Activated gamma-delta T cell (primary cell): ENCODE measurements around the gene ROR1.
"Not testable (repeated sequence)": the region's sequence is repeated elsewhere in the genome, so short reads cannot be mapped to it uniquely, and the experiment has no call there.

ENCODE experiments used
- DNase-seq: peaks from one replicate; lab custom pipeline; 2025; lab: John Stamatoyannopoulos, UW

ROR1 gene

DNA sequence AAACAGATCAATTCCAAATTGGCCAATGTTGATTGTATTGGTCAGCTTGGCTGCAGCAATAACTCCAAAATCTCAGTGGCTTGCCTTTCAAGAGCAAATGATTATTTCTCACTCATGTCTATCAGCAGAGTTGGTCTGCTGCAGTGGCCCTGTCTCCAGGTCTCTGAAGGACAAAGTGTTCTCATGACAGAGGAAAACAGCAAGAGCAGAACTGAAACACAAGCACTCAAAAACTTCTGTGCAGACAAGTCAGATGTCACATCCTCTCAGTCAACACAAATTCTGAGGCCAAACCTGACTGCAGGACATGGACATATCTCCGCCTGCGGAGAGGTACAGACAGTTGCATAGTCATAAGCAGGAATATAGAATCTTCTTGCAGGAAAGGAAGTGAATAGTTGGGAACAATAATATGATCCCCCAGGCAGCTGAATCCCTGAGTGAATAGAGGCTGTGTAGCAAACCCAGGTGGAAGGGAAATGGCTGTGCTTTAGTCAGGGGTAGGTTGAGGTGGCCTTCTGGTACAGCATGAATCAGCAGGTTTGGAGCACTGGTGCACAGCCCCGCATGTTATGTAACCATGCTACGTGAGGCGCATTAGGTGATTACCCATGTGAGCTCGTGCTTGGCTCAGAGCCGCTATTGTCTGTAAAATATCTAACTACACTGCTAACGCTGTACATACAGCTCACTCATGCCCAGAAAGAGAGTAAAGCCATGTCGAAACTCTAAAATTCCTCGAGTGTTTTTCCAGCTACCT is 412.5 kb downstream of the ROR1 start:
- no peak for DNase-seq

GRCh38 chr1:64186898-64187280 is 413.1 kb downstream of the ROR1 start:
- no peak for DNase-seq

- no peak for DNase-seq
These were observed 413.8 kb downstream of the ROR1 start for GRCh38 chr1:64187646-64188045.

- no peak for DNase-seq
These were observed 418.5 kb downstream of the ROR1 start for GRCh38 chr1:64192290-64192689.

DNA sequence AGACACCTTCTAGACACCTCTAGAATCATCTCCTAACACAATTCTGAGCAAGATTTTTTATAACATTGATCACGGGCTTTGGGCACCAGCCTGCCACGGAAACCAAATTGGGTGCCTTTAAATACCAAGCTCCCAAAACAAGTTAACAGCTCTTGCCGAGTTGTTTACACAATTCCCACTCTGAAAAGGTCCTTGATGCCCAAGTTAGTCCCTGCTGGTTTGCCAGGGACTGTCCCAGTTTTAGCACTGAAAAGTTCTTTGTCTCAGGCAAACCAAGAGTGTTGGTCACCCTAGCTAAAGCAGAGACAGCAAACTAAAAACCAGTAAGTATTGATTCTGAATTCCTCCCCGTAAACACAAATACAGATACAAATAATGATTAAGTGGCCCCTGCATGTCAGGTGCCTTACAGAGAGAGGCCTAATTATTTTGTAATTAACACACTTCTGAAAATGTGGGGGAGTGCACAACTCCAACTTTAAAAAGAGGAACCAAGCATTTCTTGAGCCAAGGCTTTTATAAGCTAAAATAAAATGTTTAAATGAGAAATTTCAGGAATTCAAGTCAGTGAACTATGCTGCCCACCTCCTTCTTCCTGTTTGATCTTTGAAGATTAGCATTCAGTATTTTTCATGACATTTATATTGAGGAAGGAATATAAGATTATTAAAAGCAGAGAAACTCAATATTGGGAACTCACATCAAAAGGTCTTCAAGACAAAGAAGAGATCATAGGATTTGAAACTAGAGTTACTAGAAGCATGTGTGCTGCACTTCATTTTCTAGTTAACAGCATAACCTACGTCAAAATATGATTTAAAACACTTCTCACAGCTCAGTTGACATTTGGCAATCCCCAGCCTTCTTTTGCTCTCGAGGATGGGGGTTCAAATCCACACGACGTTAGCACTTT is 420.6 kb downstream of the ROR1 start:
- no peak for DNase-seq

DNA sequence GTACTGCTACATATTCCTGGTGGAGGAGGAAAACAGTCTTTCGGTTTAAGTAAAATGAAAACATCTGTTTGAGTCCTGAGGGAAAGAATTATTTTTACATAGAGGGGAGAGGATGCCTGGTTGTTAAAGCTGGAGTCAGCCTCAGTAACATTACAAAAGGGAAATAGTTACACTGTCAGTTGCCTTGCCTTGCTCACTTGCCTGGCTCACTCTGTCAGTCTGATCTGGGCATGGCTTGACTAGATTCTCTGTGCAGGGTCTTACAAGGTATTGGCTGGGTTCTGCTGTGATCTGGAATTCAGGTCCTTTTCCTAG is 421.2 kb downstream of the ROR1 start:
- no peak for DNase-seq

DNA sequence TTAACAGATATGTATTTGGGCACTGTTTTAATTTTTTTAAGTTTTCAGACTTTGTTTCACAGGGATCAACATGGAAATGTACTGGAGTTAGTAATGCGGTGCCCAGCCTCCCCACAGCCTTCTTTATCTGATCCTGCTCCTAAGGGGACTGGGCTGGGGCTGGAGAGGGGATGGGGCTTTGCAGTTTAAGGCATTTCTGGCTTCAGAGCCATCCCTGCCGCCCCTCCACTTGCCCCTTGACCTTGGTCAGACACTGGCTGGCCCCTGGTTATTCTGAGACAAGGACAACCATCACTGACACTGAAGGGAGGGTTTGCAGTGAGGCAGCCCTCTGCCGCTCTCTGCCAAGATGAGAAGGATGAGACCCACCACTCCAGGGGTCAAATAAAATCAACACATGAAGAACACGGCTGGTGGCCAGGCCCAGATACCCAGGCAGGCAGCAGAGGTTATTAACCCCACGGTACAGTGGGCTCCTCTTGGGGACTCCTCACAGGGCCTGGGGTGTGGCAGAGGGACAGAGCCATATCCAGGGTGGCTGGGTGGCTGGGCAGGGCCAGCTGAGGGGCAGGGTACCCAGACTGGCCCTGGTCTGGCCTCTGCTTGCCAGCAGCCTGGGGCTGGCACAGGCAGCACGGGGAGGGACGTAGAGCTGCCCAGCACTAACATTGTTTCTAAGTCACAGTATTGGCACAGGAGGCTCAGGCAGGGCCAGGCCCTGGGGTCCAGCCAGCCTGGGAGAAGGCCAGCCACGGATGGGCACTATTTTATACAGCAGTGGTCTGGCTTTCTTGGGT is 422.5 kb downstream of the ROR1 start:
- DNase-seq = no peak

GRCh38 chr1:64197076-64197475 is 423.3 kb downstream of the ROR1 start:
- no peak for DNase-seq

GRCh38 chr1:64199154-64199553 is 425.3 kb downstream of the ROR1 start:
- DNase-seq = no peak

GRCh38 chr1:64200064-64200463 is 426.2 kb downstream of the ROR1 start:
- no peak for DNase-seq

DNA sequence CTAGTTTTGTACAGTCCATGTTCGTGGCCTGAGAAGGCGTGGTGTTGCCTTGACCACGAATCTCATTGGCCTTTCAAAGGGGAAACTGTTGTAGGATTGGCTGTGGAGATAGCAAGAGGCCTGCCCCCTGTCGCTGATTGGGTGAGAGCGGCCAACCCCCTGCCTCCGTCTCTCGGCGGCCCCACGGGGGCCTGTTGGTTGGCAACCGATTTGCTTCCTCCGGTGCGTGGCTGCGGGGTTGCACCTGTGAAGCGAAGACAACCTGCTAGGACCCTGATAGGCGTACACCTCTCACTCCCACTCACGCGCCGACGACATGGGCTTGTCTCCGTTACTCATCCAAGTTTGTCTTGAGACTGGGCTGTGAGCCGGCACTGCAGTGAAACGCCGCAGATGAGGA is 429.6 kb downstream of the ROR1 start, which contains the start of gene UBE2U:
Gene UBE2U (plus strand): TSS at position 204 of the 400 bp plus-strand sequence. CDS start 428 bp downstream, outside the sequence.
- no peak for DNase-seq

DNA sequence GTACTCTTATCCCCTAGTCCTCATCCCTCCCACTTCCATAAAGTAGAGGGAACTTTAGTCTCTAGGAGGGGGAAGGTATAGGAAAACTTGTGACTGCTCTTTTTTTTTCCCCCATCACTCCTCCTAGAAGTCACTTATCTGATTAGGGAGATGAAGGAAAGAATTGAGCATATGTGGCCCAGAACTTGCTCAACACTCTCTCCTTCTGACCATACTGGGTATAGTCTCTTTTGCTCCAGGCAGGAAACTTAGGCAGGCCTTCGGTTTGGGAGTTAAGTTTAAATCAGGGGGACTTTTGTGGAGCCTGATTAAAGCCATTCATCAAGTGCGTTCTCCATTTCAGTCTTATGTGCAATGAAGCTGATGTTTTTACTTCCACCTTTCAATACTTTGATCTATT is 435.4 kb downstream of the ROR1 start:
- no peak for DNase-seq

DNA sequence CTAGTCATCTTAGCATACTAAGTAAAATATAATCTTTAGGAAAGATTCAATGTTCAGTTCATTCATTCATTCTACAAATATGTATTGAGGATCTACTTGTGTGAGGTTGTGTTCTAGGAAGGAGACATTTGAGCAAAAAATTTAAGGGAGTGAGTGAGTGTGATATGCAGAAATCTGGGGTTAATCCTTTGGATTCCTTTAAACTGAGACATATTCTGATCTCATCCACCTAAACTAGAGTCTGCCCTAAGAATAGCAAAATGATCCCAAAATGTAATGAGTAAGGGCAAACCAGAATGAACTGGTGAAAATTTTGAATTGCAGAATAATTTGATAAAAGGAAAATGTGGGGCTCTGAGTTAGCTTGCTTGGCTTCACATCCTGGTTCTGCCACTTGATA is 438.2 kb downstream of the ROR1 start:
- DNase-seq = no peak

DNA sequence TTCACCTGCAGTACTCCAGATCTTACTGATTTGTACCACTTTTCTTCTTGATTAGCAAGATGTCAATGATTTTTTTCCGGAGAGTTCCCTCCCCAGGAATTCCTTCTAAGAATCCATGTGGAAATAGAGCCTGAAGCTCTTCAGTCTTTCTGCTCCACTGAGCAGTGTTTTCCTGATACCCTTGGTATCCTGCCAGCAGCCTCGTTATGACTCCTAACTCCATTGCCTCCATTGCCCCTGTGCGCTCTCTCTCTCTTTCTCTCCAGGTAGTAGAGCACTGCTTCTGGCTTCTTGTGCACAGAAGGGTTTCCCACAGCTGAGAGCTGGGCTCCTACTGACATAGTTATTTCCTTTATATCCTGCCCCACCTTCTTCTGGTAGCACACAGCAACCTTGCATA is 441.8 kb downstream of the ROR1 start:
- DNase-seq = no peak

- no peak for DNase-seq
These were observed 446.4 kb downstream of the ROR1 start for GRCh38 chr1:64220241-64220640.

GRCh38 chr1:64223329-64224151 is 449.7 kb downstream of the ROR1 start:
- no peak for DNase-seq

DNA sequence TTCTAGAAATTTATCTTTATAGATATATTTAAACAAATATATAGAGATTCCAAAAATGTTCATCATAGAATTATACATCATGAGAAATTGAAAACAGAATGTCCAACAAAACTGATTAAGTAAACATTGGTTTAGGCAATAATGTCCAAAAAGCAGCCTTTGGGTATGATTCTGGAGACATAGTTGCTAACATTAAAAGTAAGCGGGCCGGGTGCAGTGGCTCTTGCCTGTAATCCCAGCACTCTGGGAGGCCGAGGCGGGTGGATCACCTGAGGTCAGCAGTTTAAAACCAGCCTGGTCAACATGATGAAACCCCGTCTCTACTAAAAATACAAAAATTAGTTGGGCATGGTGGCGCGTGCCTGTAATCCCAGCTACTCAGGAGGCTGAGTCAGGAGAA is 450.4 kb downstream of the ROR1 start:
- not testable (repeated sequence) for DNase-seq

- DNase-seq = no peak
These were observed 454.5 kb downstream of the ROR1 start for GRCh38 chr1:64228167-64228957.

DNA sequence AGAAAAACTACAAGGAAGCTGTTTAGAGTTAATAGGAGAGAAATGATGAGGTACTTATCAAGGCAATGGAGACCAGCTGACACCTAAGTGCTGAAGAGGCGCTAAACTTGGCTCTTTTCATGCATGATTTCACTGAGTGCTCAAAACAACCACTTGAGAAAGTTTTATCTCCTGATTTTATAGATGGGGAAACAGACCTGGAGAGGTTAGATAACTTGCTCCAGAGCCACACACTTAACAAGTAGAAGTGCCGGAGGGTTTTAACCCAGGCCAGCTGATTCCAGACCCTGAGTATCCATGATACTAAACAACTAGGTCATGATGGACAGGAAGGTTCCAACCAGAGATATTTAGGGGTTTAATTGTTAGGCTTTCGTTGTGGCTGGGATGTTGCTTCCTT is 455.5 kb downstream of the ROR1 start:
- no peak for DNase-seq
